Mammary epithelial cell (primary cell): Measurements from ENCODE around the gene DNHD1.

Experiments used
- EZH2 ChIP-seq: IDR thresholded peaks from 2 replicates; pipeline ENCODE4 v1.6.1; 2012; ENCODE audit warnings: low read length, inconsistent platforms, borderline replicate concordance
- TF ChIP-seq, protein P1 (sequence below), 2 donors: IDR thresholded peaks in 1 of 2; conservative IDR thresholded peaks in 1 of 2; 2 replicates each; pipeline ENCODE4 v1.5.1; 2011 to 2012; ENCODE audit warnings: inconsistent platforms in 2 of 2, low read length in 2 of 2, mild to moderate bottlenecking in 2 of 2, control low read depth in 1 of 2, low read depth in 1 of 2; ENCODE audit not compliant: insufficient read depth in 1 of 2; ENCODE audit errors: extremely low read depth in 1 of 2

DNA sequence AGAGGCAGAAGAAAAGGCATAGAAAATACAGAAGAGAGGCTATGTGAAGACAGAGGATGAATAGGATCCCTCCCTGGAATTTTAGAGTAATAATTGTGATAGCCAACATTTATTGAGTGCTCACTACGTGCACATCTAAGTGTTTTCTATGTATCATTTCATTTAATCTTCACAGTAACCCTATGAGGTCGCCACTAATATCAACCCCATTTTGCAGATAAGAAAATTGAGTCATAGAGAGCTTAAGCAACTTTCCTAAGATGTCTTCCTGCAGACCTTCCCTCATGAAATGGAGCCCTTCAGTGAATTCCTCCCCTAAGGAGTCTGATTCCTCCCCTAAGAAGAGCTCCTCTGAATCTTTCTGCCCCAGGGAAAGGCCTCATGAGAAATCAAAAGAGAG, 68.2 kb downstream of the DNHD1 start:
- TF ChIP-seq, protein P1, sequence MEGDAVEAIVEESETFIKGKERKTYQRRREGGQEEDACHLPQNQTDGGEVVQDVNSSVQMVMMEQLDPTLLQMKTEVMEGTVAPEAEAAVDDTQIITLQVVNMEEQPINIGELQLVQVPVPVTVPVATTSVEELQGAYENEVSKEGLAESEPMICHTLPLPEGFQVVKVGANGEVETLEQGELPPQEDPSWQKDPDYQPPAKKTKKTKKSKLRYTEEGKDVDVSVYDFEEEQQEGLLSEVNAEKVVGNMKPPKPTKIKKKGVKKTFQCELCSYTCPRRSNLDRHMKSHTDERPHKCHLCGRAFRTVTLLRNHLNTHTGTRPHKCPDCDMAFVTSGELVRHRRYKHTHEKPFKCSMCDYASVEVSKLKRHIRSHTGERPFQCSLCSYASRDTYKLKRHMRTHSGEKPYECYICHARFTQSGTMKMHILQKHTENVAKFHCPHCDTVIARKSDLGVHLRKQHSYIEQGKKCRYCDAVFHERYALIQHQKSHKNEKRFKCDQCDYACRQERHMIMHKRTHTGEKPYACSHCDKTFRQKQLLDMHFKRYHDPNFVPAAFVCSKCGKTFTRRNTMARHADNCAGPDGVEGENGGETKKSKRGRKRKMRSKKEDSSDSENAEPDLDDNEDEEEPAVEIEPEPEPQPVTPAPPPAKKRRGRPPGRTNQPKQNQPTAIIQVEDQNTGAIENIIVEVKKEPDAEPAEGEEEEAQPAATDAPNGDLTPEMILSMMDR (conservative IDR thresholded peaks at IDR 0.05 in 1 of 2, IDR thresholded peaks at IDR 0.05 in 1 of 2; ENCODE audit: extremely low read depth in 1 of 2, insufficient read depth in 1 of 2, low read depth in 1 of 2, low read length in 2 of 2): no peak
- no peak for TF ChIP-seq EZH2
